HG03354 (cell line): ENCODE results near the gene TRAF4.
A peak's percentile ranks its signal among the peaks of the same experiment; 100 is the strongest.
"Not testable (repeated sequence)": the region's sequence is repeated elsewhere in the genome, so short reads cannot be mapped to it uniquely, and the experiment has no call there.

Source experiments
- ATAC-seq: cut with Tn5 transposase; IDR thresholded peaks from one replicate; pipeline ENCODE4 v1.9.1; 2021; ENCODE audit warnings: mild to moderate bottlenecking; ENCODE audit not compliant: unreplicated experiment, poor library complexity, severe bottlenecking

Gene TRAF4

DNA sequence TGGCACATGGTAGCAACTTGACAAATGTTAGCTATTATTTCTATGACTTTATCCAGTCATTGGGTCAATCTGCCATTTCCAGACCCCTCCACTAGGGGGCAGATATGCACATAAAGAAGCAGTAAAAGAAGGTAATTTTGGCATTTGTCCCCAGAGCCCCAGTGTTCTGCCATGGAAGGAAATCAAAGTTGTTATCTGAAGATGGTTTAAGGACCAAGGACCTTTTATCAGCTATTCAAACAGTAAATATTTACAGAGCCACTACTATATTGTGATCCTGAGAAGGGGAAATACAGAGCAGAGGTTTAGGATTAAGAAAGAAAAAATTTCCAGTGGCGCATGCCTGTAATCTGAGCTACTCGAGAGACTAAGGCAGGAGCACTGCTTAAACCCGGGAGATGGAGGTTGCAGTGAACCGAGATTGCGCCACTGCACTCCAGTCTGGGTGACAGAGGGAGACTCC lies 20.0 kb downstream of the TRAF4 start:
- ATAC-seq, result peak; percentile 36

DNA sequence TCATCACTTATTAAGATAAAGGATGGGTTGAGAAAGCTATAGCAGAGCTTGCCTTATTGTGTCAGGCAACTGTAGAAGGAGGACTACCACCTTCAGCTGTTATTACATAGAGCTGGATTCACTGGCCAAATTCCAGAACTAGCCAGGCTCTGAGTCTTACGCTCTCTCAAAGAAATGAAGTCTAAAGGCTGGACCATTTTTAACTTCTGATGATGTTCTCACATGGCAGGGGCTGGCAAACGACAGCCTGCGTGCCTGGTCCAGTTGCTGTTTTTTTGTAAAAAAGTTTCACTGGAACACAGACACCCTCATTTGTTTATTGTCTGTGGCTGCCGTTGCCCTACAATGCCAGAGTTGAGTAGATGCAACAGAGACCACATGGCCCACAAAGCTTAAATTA lies 21.2 kb downstream of the TRAF4 start:
- ATAC-seq, result no peak

DNA sequence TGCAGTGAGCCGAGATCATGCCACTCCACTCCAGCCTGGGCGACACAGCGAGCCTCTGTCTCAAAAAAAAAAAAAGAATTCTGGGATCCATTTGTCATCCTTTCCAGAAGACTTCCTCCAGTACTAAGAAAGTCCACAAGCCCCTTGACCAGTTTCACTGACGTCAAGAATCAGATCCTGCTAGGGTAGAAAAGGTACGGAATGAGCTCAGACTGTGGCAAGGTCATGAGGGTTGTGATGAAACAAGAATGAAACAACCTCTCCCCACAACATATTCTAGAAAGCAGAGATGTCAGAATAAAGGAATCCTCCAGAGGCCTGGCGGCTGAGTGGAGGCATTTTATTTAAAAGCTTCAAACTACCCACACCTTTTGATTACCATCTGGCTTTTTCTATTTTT lies 29.9 kb downstream of the TRAF4 start:
- no peak for ATAC-seq

DNA sequence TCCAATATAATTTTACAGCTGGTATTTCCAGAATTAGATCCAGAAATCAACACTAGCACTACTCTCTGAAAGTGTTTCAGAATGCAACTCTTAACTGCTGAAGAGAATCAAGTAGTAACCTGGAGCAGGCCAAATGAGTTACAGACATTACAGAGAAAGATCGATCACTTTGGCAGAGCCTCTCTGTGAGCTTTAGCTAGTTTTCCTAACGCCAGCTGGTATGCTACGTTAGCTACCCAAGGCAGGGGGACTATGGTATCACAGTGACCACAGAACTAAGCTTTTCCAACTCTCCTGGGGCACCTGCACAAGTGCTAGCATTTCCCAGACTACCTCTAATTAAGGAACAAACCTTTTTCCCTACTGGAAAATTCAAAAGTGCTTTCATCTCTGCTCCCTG lies 30.4 kb downstream of the TRAF4 start:
- no peak for ATAC-seq

DNA sequence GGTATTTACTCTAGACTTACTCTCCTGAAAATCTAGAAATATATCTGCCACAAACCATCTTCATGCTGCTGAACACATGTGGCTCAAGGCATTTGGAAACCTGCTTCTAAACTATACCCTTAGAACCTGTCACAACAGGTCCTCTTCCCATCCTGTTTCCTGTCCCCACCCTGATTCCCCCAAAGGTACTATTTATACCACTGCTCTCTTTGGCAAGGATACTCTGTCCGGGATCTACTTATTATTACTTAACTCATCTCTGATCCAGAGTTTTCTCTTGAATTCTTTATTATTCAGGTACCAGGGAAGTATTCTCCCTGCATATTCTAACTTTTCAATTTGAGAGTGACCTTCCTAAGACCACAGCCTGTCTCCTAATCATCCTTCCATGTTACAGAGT lies 33.4 kb downstream of the TRAF4 start:
- ATAC-seq, result no peak

DNA sequence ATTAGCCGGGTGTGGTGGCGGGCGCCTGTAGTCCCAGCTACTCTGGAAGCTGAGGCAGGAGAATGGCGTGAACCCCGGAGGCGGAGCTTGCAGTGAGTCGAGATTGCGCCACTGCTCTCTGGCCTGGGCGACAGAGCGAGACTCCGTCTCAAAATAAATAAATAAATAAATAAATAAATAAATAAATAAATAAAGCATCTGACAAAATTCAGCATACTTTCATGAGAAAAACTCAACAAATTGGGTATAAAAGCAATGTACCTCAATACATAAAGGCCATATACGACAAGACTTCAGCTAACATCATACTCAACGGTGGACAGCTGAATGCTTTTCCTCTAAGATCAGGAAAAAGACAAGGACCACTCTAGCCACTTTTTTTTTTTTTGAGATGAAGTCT lies 35.8 kb downstream of the TRAF4 start:
- not testable (repeated sequence) for ATAC-seq

- no peak for ATAC-seq
These were observed 39.4 kb downstream of the TRAF4 start for GRCh38 chr17:28783161-28783560.

DNA sequence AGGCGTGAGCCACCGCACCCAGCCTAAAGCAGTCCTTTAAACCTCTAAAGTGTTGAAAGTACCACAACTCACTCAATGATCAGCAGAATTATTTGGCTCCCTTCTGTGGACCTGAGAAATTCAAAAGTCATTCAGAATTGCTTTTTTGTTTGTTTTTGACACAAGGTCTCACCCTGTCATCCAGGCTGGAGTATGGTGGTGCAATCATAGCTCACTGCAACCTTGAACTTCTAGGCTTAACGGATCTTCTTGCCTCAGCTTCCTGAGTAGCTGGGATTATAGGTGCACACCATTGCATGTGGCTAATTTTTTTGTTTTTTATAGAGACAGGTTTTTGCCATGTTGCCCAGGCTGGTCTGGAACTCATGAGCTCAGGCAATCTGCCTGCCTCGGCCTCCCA lies 44.3 kb downstream of the TRAF4 start:
- no peak for ATAC-seq

DNA sequence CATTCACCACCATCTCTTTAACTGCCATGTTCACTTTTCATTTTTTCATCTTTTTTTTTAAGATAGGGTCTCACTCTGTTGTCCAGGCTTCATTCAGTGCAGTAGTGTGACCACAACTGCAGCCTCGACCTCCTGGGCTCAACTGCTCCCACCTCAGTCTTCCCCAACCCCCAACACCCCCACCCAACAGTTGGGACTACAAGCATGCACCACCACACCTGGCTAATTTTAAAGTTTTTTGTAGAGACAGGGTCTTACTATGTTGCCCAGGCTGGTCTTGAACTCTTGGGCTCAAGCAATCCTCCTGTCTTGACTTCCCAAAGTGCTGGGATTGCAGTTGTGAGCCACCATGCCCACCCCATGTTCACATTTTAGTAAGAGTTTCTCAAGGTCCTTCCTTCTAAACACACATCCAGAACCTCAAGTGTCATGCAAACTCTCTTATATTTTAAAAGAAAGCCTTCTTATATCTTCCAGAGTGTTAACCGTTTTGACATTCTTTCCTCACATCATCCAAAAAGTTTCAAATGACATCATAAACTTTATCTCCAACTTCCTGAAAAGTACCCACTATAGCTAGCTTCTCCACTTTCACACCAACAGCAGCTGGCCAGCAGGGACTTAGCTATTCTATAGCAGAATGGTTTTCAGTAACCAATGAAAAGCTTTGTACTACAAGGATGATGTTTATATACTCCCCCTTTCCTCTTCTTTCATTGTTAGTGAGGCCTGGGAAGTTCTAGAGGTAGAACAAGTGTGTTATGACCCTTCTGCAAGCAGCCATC lies 49.3 kb downstream of the TRAF4 start:
- no peak for ATAC-seq

- ATAC-seq, result not testable (repeated sequence)
These were observed 51.1 kb downstream of the TRAF4 start for GRCh38 chr17:28794846-28795441.

- no peak for ATAC-seq
These were observed 52.3 kb downstream of the TRAF4 start for GRCh38 chr17:28796062-28796461.
